Fibroblast of lung (primary cell): ENCODE data around the gene NIPAL3. TPM values are rescaled to one million over a fixed set of nuclear protein-coding genes. Genes with fewer than 3 reads are reported as not detected.

Experiments
- DNase-seq, 2 donors: peaks; one replicate each; pipeline versions ENCODE4 v3.0.0 to v3.0.0-alpha.2; 2010; ENCODE audit warnings: low read depth in 2 of 2
- H2AFZ ChIP-seq: 2 replicates; pipeline ENCODE4 v1.5.1; 2012; ENCODE audit warnings: low read length, control low read depth, inconsistent platforms
- H3K27ac ChIP-seq: 2 replicates; pipeline ENCODE4 v1.5.1; 2011; ENCODE audit warnings: low read length, control low read depth; ENCODE audit not compliant: insufficient read depth
- H3K27me3 ChIP-seq: 2 replicates; pipeline ENCODE4 v1.5.1; 2011; ENCODE audit warnings: mild to moderate bottlenecking, low read length; ENCODE audit not compliant: control insufficient read depth, insufficient read depth
- H3K36me3 ChIP-seq: 2 replicates; pipeline ENCODE4 v1.5.1; 2011; ENCODE audit warnings: low read length; ENCODE audit not compliant: control insufficient read depth, insufficient read depth
- H3K4me1 ChIP-seq: 2 replicates; pipeline ENCODE4 v1.5.1; 2011; ENCODE audit warnings: low read length; ENCODE audit not compliant: control insufficient read depth, insufficient read depth; ENCODE audit errors: extremely low read depth
- H3K4me2 ChIP-seq: 2 replicates; pipeline ENCODE4 v1.5.1; 2011; ENCODE audit warnings: low read length, control low read depth; ENCODE audit not compliant: insufficient read depth; ENCODE audit errors: extremely low read depth
- H3K4me3 ChIP-seq, 4 experiments: fragments of 200-600 bp in 1 of 4; sonication (generic) in 1 of 4; replicated peaks in 1 of 4; 2 replicates each; pipeline ENCODE4 v1.5.1; 2011 to 2016; ENCODE audit warnings: low read length in 4 of 4, low read depth in 3 of 4, mild to moderate bottlenecking in 3 of 4, control low read depth in 2 of 4, inconsistent platforms in 1 of 4, mixed read lengths in 1 of 4; ENCODE audit not compliant: insufficient read depth in 1 of 4; ENCODE audit errors: control extremely low read depth in 1 of 4
- H3K79me2 ChIP-seq: 2 replicates; pipeline ENCODE4 v1.5.1; 2012; ENCODE audit warnings: mild to moderate bottlenecking, low read length, inconsistent platforms; ENCODE audit not compliant: control insufficient read depth, insufficient read depth
- H3K9ac ChIP-seq: 2 replicates; pipeline ENCODE4 v1.5.1; 2011; ENCODE audit warnings: mild to moderate bottlenecking, low read length, control low read depth; ENCODE audit not compliant: insufficient read depth
- H3K9me3 ChIP-seq: 2 replicates; pipeline ENCODE4 v1.5.1; 2012; ENCODE audit warnings: low read depth, low read length; ENCODE audit not compliant: control insufficient read depth, insufficient read depth
- H4K20me1 ChIP-seq: 2 replicates; pipeline ENCODE4 v1.5.1; 2011; ENCODE audit warnings: low read length; ENCODE audit not compliant: control insufficient read depth, insufficient read depth; ENCODE audit errors: extremely low read depth
- CTCF ChIP-seq, 2 donors: IDR thresholded peaks in 1 of 2; conservative IDR thresholded peaks in 1 of 2; 1 replicate in 1 of 2; 2 replicates in 1 of 2; pipeline ENCODE4 v1.5.1; 2011 to 2012; ENCODE audit warnings: low read length in 2 of 2, control low read depth in 1 of 2, inconsistent platforms in 1 of 2, low read depth in 1 of 2, mild to moderate bottlenecking in 1 of 2
- EZH2 ChIP-seq: IDR thresholded peaks from 2 replicates; pipeline ENCODE4 v1.5.1; 2012; ENCODE audit warnings: low read length, control low read depth, mild to moderate bottlenecking; ENCODE audit errors: missing control alignments
- polyA plus RNA-seq, 2 donors: library from polyadenylated mRNA; depleted of rRNA in 1 of 2; stranded (reverse) in 1 of 2; unstranded in 1 of 2; fragments of >200 nt; gene quantifications; 2 replicates each; pipeline ENCODE4 v1.2.1, GENCODE V29; 2011 to 2012; ENCODE audit warnings: missing spikeins in 1 of 2
- total RNA-seq: library from RNA; depleted of rRNA; stranded (reverse); fragments of >200 nt; gene quantifications from 2 replicates; pipeline ENCODE4 v1.2.1, GENCODE V29; 2014

NIPAL3 gene
- total and polyA plus RNA-seq, 2 donors (not counting 1 experiment from before 2014, with no cell fraction given) = 65.3 to 85.2 TPM

- no peak overlapping the region for H3K9ac ChIP-seq
- no peak for DNase-seq
- H3K36me3 ChIP-seq = peaks cover 5% of the 10 kb centered on the region
- H3K79me2 ChIP-seq = no peaks in the 10 kb centered on the region
- H3K4me2 ChIP-seq = no peak overlapping the region
- no peak overlapping the region for H2AFZ ChIP-seq
- no peak overlapping the region for H3K27ac ChIP-seq
- no peak overlapping the region for H3K4me3 ChIP-seq
- no peaks in the 10 kb centered on the region for H3K9me3 ChIP-seq
- H3K4me1 ChIP-seq = no peaks in the 10 kb centered on the region
- no peaks in the 10 kb centered on the region for H3K27me3 ChIP-seq
- TF ChIP-seq EZH2 = no peak
- no peak for TF ChIP-seq CTCF (conservative IDR thresholded peaks at IDR 0.05 in 1 of 2, IDR thresholded peaks at IDR 0.05 in 1 of 2; ENCODE audit: low read depth in 1 of 2, low read length in 2 of 2)
- no peaks in the 10 kb centered on the region for H4K20me1 ChIP-seq
These were observed 34.7 kb downstream of the NIPAL3 start for GRCh38 chr1:24450316-24450715.

- no peaks in the 10 kb centered on the region for H3K9me3 ChIP-seq
- no peak for DNase-seq
- no peak overlapping the region for H3K9ac ChIP-seq
These were observed 35.3 kb downstream of the NIPAL3 start for GRCh38 chr1:24450857-24451397.

GRCh38 chr1:24451746-24452145, 36.1 kb downstream of the NIPAL3 start:
- H3K4me3 ChIP-seq = no peak overlapping the region
- no peak for DNase-seq
- no peak overlapping the region for H2AFZ ChIP-seq
- no peak for TF ChIP-seq CTCF (conservative IDR thresholded peaks at IDR 0.05 in 1 of 2, IDR thresholded peaks at IDR 0.05 in 1 of 2; ENCODE audit: low read depth in 1 of 2, low read length in 2 of 2)
- TF ChIP-seq EZH2 = no peak
- no peaks in the 10 kb centered on the region for H3K27me3 ChIP-seq
- no peak overlapping the region for H3K4me2 ChIP-seq
- no peaks in the 10 kb centered on the region for H4K20me1 ChIP-seq
- no peak overlapping the region for H3K27ac ChIP-seq
- no peaks in the 10 kb centered on the region for H3K4me1 ChIP-seq
- no peaks in the 10 kb centered on the region for H3K79me2 ChIP-seq
- H3K36me3 ChIP-seq = peaks cover 4% of the 10 kb centered on the region
- no peak overlapping the region for H3K9ac ChIP-seq
- no peaks in the 10 kb centered on the region for H3K9me3 ChIP-seq

More at GRCh38 chr1:24450857-24451397, 35.3 kb downstream of the NIPAL3 start:
- Histone ChIP-seq H3K4me3 (no peak overlapping the region), H2AFZ (no peak overlapping the region), H4K20me1 (no peaks in the 10 kb centered on the region), H3K4me2 (no peak overlapping the region), H3K27ac (no peak overlapping the region), H3K4me1 (no peaks in the 10 kb centered on the region), H3K27me3 (no peaks in the 10 kb centered on the region), H3K36me3 (peaks cover 5% of the 10 kb centered on the region), H3K79me2 (no peaks in the 10 kb centered on the region)
- no peak for TF ChIP-seq EZH2
- no peak for TF ChIP-seq CTCF (conservative IDR thresholded peaks at IDR 0.05 in 1 of 2, IDR thresholded peaks at IDR 0.05 in 1 of 2; ENCODE audit: low read depth in 1 of 2, low read length in 2 of 2)
